NT2/D1 (cell line): Measurements from ENCODE around the gene HDGFL2.

Experiments used
- DNase-seq: peaks from one replicate; pipeline ENCODE4 v3.0.0-alpha.2; 2011; ENCODE audit warnings: low read depth, low spot score
- H3K27me3 ChIP-seq: 2 replicates; pipeline ENCODE4 v1.6.0; 2011; ENCODE audit warnings: mild to moderate bottlenecking; ENCODE audit not compliant: insufficient read length, insufficient read depth
- H3K36me3 ChIP-seq: 2 replicates; pipeline ENCODE4 v1.6.1; 2011; ENCODE audit warnings: mild to moderate bottlenecking, low read length, mixed read lengths; ENCODE audit not compliant: insufficient read depth, insufficient read length
- H3K4me1 ChIP-seq: 2 replicates; pipeline ENCODE4 v1.5.1; 2011; ENCODE audit not compliant: insufficient read depth, insufficient read length
- H3K4me3 ChIP-seq: 2 replicates; pipeline ENCODE4 v1.5.1; 2011; ENCODE audit warnings: low read depth; ENCODE audit not compliant: insufficient read length
- H3K9ac ChIP-seq: 2 replicates; pipeline ENCODE4 v1.6.0; 2011; ENCODE audit warnings: low read depth; ENCODE audit not compliant: insufficient read length
- H3K9me3 ChIP-seq: 2 replicates; pipeline ENCODE4 v1.5.1; 2011; ENCODE audit warnings: mild to moderate bottlenecking, low read length; ENCODE audit not compliant: insufficient read depth
- SUZ12 ChIP-seq: IDR thresholded peaks from 2 replicates; pipeline ENCODE4 v1.6.1; 2011; ENCODE audit not compliant: insufficient read length, insufficient read depth; ENCODE audit errors: extremely low read depth
- YY1 ChIP-seq: IDR thresholded peaks from 2 replicates; pipeline ENCODE4 v1.6.1; 2011; ENCODE audit not compliant: insufficient read length, insufficient read depth
- ZNF274 ChIP-seq: IDR thresholded peaks from 2 replicates; pipeline ENCODE4 v1.6.1; 2011; ENCODE audit warnings: mild to moderate bottlenecking, low read depth, low read length

HDGFL2 gene

GRCh38 chr19:4446704-4447200 is 25.3 kb upstream of the HDGFL2 start:
- TF ChIP-seq ZNF274 = no peak
- no peaks in the 10 kb centered on the region for H3K27me3 ChIP-seq
- no peak overlapping the region for H3K4me3 ChIP-seq
- H3K9me3 ChIP-seq = no peaks in the 10 kb centered on the region
- peaks cover 21% of the 10 kb centered on the region for H3K4me1 ChIP-seq
- peak overlapping the region; percentile 17 for H3K9ac ChIP-seq
- no peak for DNase-seq
- peaks cover 88% of the 10 kb centered on the region for H3K36me3 ChIP-seq

- H3K36me3 ChIP-seq = peaks cover 87% of the 10 kb centered on the region
- peaks cover 23% of the 10 kb centered on the region for H3K4me1 ChIP-seq
Measured at GRCh38 chr19:4447327-4448146, 24.6 kb upstream of the HDGFL2 start.

GRCh38 chr19:4448147-4448985 is 23.7 kb upstream of the HDGFL2 start:
- Histone ChIP-seq H3K4me3 (no peak overlapping the region), H3K36me3 (peaks cover 87% of the 10 kb centered on the region), H3K9me3 (no peaks in the 10 kb centered on the region), H3K9ac (no peak overlapping the region), H3K27me3 (no peaks in the 10 kb centered on the region), H3K4me1 (peaks cover 25% of the 10 kb centered on the region)
- DNase-seq = no peak
- TF ChIP-seq YY1 (no peak), ZNF274 (no peak)

More at GRCh38 chr19:4447327-4448146, 24.6 kb upstream of the HDGFL2 start:
- DNase-seq = no peak
- H3K9ac ChIP-seq = no peak overlapping the region
- H3K4me3 ChIP-seq = no peak overlapping the region
- no peaks in the 10 kb centered on the region for H3K9me3 ChIP-seq
- no peaks in the 10 kb centered on the region for H3K27me3 ChIP-seq
- TF ChIP-seq YY1 (no peak), ZNF274 (no peak), SUZ12 (no peak)

DNA sequence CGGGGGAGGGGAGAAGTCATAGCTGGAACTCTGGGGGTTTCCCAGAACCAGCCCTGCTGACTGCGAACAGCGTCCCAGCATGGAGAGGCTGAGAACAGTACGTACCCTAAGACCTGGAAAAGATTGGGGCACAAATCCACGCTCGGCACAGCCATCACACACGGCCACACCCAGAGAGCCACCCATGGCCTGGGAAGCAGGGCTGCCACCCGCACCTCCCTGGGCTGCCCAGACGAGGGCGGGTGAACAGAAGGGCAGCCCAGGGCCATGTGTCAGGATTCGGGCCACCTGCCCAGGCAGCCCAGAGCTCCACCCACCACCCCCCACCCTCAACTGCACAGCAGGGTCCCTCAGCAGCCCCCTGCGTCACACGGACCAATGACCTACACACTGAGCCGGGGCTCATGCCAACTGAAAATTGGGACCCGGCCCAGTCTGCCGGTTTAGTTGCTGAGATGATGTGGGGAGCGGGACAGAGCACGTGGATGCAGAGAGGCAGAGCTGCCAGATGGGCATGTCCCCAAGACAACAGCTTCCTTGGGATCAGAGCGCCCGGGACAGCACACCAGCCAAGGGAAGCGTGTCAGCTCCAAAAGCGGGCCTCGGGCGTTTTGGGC is 23.0 kb upstream of the HDGFL2 start:
- TF ChIP-seq YY1 (no peak), ZNF274 (no peak), SUZ12 (no peak)

DNA sequence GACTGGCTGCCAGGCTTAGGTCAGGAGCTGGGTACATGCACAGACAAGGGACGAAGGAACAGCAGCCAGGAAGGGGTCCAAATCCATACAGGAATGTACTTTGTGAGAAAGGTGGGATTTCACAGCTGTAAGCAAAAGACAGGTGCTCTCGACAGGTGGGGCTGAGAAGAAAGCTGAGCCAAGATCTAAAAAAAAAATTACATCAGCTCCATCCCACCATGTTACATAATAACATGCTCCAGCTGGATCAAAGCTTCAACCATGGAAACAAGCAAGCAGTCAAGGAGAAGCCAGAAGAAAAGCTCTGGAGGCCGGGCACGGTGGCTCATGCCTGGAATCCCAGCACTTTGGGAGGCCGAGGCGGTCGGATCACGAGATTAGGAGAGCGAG is 22.5 kb upstream of the HDGFL2 start:
- TF ChIP-seq SUZ12 (no peak), ZNF274 (no peak), YY1 (no peak)
- no peak overlapping the region for H3K9ac ChIP-seq
- no peaks in the 10 kb centered on the region for H3K9me3 ChIP-seq
- peaks cover 26% of the 10 kb centered on the region for H3K4me1 ChIP-seq
- H3K36me3 ChIP-seq = peaks cover 84% of the 10 kb centered on the region
- DNase-seq = no peak
- H3K27me3 ChIP-seq = no peaks in the 10 kb centered on the region
- no peak overlapping the region for H3K4me3 ChIP-seq

More for the DNA sequence above, 23.0 kb upstream of the HDGFL2 start:
- Histone ChIP-seq H3K9ac (no peak overlapping the region), H3K4me3 (no peak overlapping the region), H3K36me3 (peaks cover 86% of the 10 kb centered on the region), H3K27me3 (no peaks in the 10 kb centered on the region), H3K9me3 (no peaks in the 10 kb centered on the region), H3K4me1 (peaks cover 27% of the 10 kb centered on the region)
- no peak for DNase-seq

DNA sequence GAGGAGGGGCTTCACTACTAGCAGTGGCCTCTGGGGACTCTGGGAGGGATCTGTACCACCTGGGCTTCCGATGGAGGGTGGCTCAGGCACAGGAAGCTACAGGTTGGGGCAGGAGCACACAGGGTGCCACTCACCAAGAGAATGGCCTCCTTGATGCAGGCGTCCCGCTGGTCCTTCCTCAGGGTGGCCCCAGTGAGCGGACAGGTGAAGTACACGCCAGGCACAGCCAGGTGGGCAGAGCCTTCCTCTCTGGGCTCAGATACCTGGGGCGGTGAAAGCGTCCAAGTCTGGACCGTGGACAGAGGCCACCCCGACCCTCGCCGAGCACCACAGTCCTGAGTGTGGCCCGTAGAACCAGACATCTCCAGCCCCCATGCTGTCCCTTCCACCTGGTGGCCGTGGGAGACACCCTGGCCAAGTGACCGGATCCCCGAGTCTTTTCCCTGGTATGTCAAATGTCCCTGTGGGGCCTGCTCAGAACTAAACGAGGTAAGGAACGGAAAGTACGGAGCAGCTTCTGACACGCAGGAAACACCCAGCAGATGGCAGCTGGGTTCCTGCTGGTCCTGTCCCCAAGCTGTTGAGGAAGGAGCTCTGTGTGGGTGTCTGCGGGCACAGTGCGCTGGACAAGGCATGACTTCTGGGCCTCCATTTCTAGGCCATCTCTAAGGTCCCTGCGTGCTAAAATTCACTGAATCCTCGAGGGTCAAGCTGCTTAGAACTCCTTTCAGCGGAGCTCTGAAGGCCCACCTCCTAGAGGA is 19.7 kb upstream of the HDGFL2 start:
- Histone ChIP-seq H3K4me3 (no peak overlapping the region), H3K4me1 (peaks cover 30% of the 10 kb centered on the region), H3K9me3 (no peaks in the 10 kb centered on the region), H3K36me3 (peaks cover 57% of the 10 kb centered on the region), H3K27me3 (no peaks in the 10 kb centered on the region), H3K9ac (peak overlapping the region; percentile 26)
- no peak for TF ChIP-seq ZNF274
- TF ChIP-seq YY1 = no peak
- TF ChIP-seq SUZ12 = no peak
- DNase-seq = no peak
